WTC11 (cell line): ENCODE data around the gene BNC2. TPM values are rescaled to one million over a fixed set of nuclear protein-coding genes. Genes with fewer than 3 reads are reported as not detected.
"Not testable (repeated sequence)": the region's sequence is repeated elsewhere in the genome, so short reads cannot be mapped to it uniquely, and the experiment has no call there.

ENCODE experiments used
- ATAC-seq: fragments of 200-7000 bp; cut with Tn5 transposase; 2 replicates; pipeline ENCODE4 v1.10.0; 2021; ENCODE audit warnings: mild to moderate bottlenecking, moderate library complexity
- CTCF ChIA-PET: fragments of 300-600 bp; sonication (Branson Sonifier 250); formaldehyde crosslinking; loops from one replicate; lab custom pipeline; 2021; ENCODE audit warnings: antibody characterized with exemption; lab: Charles Lee
- POLR2A ChIA-PET: fragments of 350-600 bp; sonication (Branson Sonifier 250); formaldehyde crosslinking; loops from one replicate; lab custom pipeline; 2021; ENCODE audit warnings: antibody characterized with exemption; lab: Charles Lee
- DNase-seq: peaks from one replicate; pipeline ENCODE4 v3.0.0; 2021; ENCODE audit warnings: low spot score
- H3K27ac Mint-ChIP-seq: 2 replicates; pipeline ENCODE4 v1.8.0; 2021; ENCODE audit warnings: mixed read lengths
- H3K27me3 Mint-ChIP-seq: 2 replicates; pipeline ENCODE4 v1.8.0; 2021; ENCODE audit warnings: low read depth, mild to moderate bottlenecking, moderate library complexity, mixed read lengths
- H3K36me3 Mint-ChIP-seq: 2 replicates; pipeline ENCODE4 v1.8.0; 2021; ENCODE audit warnings: mixed read lengths
- H3K4me1 Mint-ChIP-seq: 2 replicates; pipeline ENCODE4 v1.8.0; 2022; ENCODE audit warnings: mixed read lengths
- H3K4me3 Mint-ChIP-seq: 2 replicates; pipeline ENCODE4 v1.8.0; 2021; ENCODE audit warnings: mild to moderate bottlenecking, moderate library complexity, mixed read lengths
- H3K9me3 Mint-ChIP-seq: 2 replicates; pipeline ENCODE4 v1.8.0; 2021; ENCODE audit warnings: mixed read lengths
- EMX1 ChIP-seq: fragments of 250-450 bp; sonication (Bioruptor Pico); IDR thresholded peaks from 2 replicates; pipeline ENCODE4 v1.8.0; 2021; ENCODE audit warnings: mild to moderate bottlenecking
- IRF2 ChIP-seq: sonication (generic); formaldehyde crosslinking; IDR thresholded peaks from 2 replicates; pipeline ENCODE4 v1.8.0; 2022; ENCODE audit warnings: low read depth, missing genetic modification reagents, borderline replicate concordance
- MYBL2 ChIP-seq: sonication (generic); formaldehyde crosslinking; IDR thresholded peaks from 2 replicates; pipeline ENCODE4 v1.8.1; 2023; ENCODE audit warnings: mild to moderate bottlenecking, moderate library complexity, missing genetic modification reagents
- NFYB ChIP-seq: sonication (generic); formaldehyde crosslinking; conservative IDR thresholded peaks from 2 replicates; pipeline ENCODE4 v1.8.0; 2022; ENCODE audit warnings: low read depth, missing genetic modification reagents
- TEAD4 ChIP-seq: sonication (generic); formaldehyde crosslinking; IDR thresholded peaks from 2 replicates; pipeline ENCODE4 v1.8.0; 2022; ENCODE audit warnings: mild to moderate bottlenecking, missing genetic modification reagents
- TP53 ChIP-seq: sonication (generic); formaldehyde crosslinking; IDR thresholded peaks from 2 replicates; pipeline ENCODE4 v1.8.1; 2023; ENCODE audit warnings: mild to moderate bottlenecking, missing genetic modification reagents
- ZNF263 ChIP-seq: sonication (generic); formaldehyde crosslinking; IDR thresholded peaks from 2 replicates; pipeline ENCODE4 v1.8.1; 2022; ENCODE audit warnings: low read depth, mild to moderate bottlenecking, moderate library complexity, missing genetic modification reagents
- ZNF416 ChIP-seq: fragments of 250-450 bp; sonication (Bioruptor Pico); IDR thresholded peaks from 2 replicates; pipeline ENCODE4 v1.9.0; 2021; ENCODE audit warnings: mild to moderate bottlenecking, inconsistent platforms
- total RNA-seq: library from RNA; stranded (reverse); gene quantifications from 3 replicates; pipeline ENCODE4 v1.2.3, GENCODE V29; 2021
- TF ChIP-seq, protein P1 (sequence below): sonication (generic); formaldehyde crosslinking; IDR thresholded peaks from 2 replicates; pipeline ENCODE4 v1.8.1; 2022; ENCODE audit warnings: low read depth, mild to moderate bottlenecking, moderate library complexity, missing genetic modification reagents, borderline replicate concordance
- TF ChIP-seq, protein P2 (sequence below): sonication (generic); formaldehyde crosslinking; IDR thresholded peaks from 2 replicates; pipeline ENCODE4 v1.8.1; 2023; ENCODE audit warnings: mild to moderate bottlenecking, missing genetic modification reagents, moderate library complexity
- TF ChIP-seq, protein P3 (sequence below): fragments of 200-600 bp; IDR thresholded peaks from 2 replicates; pipeline ENCODE4 v1.8.0; 2022; ENCODE audit warnings: antibody characterized with exemption
- TF ChIP-seq, protein P4 (sequence below): sonication (generic); formaldehyde crosslinking; IDR thresholded peaks from 2 replicates; pipeline ENCODE4 v1.8.0; 2023; ENCODE audit warnings: missing genetic modification reagents
- TF ChIP-seq, protein P5 (sequence below): fragments of 250-450 bp; sonication (Bioruptor Pico); IDR thresholded peaks from 2 replicates; pipeline ENCODE4 v2.1.2; 2022; ENCODE audit warnings: mild to moderate bottlenecking, moderate library complexity
- TF ChIP-seq, protein P6 (sequence below): sonication (generic); formaldehyde crosslinking; IDR thresholded peaks from 2 replicates; pipeline ENCODE4 v1.8.0; 2022; ENCODE audit warnings: missing genetic modification reagents

BNC2 gene
- total RNA-seq, 1 experiment from 2014 or later: 33.3 TPM

DNA sequence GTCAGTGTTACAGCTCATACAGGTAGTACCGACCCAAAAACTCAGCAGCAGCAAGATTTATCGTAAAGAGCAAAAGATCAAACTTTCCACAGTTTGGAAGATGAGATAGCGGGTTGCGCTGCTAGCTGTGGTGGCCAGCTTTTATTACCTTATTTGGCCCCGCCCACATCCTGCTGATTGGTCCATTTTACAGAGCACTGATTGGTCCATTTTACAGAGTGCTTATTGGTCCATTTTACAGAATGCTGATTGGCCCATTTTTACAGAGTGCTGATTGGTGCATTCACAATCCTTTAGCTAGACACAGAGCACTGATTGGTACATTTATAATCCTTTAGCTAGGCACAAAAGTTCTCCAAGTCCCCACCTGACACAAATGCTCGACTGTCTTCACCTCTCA, 12.0 kb upstream of the BNC2 start:
- H3K4me1 Mint-ChIP-seq, DNase-seq, H3K4me3 Mint-ChIP-seq, POLR2A ChIA-PET, H3K27ac Mint-ChIP-seq, H3K27me3 Mint-ChIP-seq, ATAC-seq, CTCF ChIA-PET: not testable (repeated sequence)
- H3K36me3 Mint-ChIP-seq: peaks cover 15% of the 10 kb centered on the region
- 0 out of 2 replicates have a peak, but pooled peaks have one; percentile 28 for TF ChIP-seq NFYB (CRISPR knock-in tag)
- H3K9me3 Mint-ChIP-seq: peaks cover 29% of the 10 kb centered on the region

DNA sequence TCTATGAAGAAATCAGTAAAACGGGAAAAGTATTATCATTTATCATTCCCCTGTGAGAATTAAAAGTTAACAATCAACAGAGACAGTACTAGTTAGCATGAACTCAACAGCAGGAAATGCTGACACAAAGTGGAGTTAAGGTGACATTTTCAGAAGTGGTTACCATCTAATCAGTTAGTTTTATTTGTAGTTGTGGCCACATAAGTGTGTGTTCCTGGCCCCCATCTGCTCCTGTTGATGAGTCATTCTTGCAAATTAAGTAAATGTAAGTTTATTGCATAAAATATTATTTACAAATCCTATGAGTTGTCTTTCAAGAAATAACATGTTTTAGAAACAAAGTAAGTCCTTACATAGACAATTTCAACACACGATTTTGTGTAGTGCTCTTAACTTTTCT, 8.9 kb upstream of the BNC2 start:
- peaks cover 22% of the 10 kb centered on the region for H3K36me3 Mint-ChIP-seq
- H3K27ac Mint-ChIP-seq: no peak overlapping the region
- H3K9me3 Mint-ChIP-seq: peaks cover 40% of the 10 kb centered on the region
- TF ChIP-seq TP53 (CRISPR knock-in tag): no peak
- TF ChIP-seq, protein P1, sequence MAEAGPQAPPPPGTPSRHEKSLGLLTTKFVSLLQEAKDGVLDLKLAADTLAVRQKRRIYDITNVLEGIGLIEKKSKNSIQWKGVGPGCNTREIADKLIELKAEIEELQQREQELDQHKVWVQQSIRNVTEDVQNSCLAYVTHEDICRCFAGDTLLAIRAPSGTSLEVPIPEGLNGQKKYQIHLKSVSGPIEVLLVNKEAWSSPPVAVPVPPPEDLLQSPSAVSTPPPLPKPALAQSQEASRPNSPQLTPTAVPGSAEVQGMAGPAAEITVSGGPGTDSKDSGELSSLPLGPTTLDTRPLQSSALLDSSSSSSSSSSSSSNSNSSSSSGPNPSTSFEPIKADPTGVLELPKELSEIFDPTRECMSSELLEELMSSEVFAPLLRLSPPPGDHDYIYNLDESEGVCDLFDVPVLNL (CRISPR knock-in tag): no peak
- TF ChIP-seq, protein P2, sequence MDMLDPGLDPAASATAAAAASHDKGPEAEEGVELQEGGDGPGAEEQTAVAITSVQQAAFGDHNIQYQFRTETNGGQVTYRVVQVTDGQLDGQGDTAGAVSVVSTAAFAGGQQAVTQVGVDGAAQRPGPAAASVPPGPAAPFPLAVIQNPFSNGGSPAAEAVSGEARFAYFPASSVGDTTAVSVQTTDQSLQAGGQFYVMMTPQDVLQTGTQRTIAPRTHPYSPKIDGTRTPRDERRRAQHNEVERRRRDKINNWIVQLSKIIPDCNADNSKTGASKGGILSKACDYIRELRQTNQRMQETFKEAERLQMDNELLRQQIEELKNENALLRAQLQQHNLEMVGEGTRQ (CRISPR knock-in tag): no peak
- TF ChIP-seq, protein P3, sequence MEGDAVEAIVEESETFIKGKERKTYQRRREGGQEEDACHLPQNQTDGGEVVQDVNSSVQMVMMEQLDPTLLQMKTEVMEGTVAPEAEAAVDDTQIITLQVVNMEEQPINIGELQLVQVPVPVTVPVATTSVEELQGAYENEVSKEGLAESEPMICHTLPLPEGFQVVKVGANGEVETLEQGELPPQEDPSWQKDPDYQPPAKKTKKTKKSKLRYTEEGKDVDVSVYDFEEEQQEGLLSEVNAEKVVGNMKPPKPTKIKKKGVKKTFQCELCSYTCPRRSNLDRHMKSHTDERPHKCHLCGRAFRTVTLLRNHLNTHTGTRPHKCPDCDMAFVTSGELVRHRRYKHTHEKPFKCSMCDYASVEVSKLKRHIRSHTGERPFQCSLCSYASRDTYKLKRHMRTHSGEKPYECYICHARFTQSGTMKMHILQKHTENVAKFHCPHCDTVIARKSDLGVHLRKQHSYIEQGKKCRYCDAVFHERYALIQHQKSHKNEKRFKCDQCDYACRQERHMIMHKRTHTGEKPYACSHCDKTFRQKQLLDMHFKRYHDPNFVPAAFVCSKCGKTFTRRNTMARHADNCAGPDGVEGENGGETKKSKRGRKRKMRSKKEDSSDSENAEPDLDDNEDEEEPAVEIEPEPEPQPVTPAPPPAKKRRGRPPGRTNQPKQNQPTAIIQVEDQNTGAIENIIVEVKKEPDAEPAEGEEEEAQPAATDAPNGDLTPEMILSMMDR: no peak
- no peak for TF ChIP-seq EMX1 (CRISPR knock-in tag)
- no peak for TF ChIP-seq ZNF263 (CRISPR knock-in tag)
- TF ChIP-seq, all 79 proteins: peak for 0
- ChIA-PET CTCF (no interaction called here), POLR2A (no interaction called here)
- DNase-seq (no peak), ATAC-seq (no peak)
- Mint-ChIP-seq H3K4me3 (no peak overlapping the region), H3K27me3 (no peaks in the 10 kb centered on the region), H3K4me1 (no peaks in the 10 kb centered on the region; the same call in 1 of the 2 replicates)

DNA sequence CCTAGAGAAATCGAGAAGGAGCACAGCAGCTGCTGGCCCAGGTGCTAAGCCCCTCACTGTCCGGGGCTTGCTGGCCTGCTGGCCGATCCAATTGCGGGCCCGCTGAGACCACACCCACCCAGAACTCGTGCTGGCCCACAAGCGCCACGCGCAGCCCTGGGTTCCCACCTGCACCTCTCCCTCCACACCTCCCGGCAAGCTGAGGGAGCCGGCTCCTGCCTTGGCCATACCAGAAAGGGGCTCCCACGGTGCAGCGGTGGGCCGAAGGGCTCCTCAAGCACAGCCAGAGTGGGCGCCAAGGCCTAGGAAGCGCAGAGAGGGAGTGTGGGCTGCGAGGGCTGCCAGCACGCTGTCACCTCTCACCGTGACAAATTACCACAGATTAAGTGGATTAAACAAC, 6.8 kb upstream of the BNC2 start:
- H3K27me3 Mint-ChIP-seq: no peaks in the 10 kb centered on the region
- H3K36me3 Mint-ChIP-seq: peaks cover 10% of the 10 kb centered on the region
- ChIA-PET POLR2A (interaction anchor here (0.6 kb wide), 1 partner anchor 167 kb away, joined by 3 read pairs; no protein-coding TSS in a partner anchor), CTCF (no interaction called here)
- H3K9me3 Mint-ChIP-seq: peaks cover 28% of the 10 kb centered on the region
- H3K4me1 Mint-ChIP-seq: peaks cover 19% of the 10 kb centered on the region
- TF ChIP-seq EMX1 (CRISPR knock-in tag): no peak
- TF ChIP-seq, protein P4, sequence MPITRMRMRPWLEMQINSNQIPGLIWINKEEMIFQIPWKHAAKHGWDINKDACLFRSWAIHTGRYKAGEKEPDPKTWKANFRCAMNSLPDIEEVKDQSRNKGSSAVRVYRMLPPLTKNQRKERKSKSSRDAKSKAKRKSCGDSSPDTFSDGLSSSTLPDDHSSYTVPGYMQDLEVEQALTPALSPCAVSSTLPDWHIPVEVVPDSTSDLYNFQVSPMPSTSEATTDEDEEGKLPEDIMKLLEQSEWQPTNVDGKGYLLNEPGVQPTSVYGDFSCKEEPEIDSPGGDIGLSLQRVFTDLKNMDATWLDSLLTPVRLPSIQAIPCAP: no peak
- no peak for TF ChIP-seq ZNF416 (CRISPR knock-in tag)
- TF ChIP-seq, protein P5, sequence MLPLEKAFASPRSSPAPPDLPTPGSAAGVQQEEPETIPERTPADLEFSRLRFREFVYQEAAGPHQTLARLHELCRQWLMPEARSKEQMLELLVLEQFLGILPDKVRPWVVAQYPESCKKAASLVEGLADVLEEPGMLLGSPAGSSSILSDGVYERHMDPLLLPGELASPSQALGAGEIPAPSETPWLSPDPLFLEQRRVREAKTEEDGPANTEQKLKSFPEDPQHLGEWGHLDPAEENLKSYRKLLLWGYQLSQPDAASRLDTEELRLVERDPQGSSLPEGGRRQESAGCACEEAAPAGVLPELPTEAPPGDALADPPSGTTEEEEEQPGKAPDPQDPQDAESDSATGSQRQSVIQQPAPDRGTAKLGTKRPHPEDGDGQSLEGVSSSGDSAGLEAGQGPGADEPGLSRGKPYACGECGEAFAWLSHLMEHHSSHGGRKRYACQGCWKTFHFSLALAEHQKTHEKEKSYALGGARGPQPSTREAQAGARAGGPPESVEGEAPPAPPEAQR (CRISPR knock-in tag): no peak
- TF ChIP-seq, protein P6, sequence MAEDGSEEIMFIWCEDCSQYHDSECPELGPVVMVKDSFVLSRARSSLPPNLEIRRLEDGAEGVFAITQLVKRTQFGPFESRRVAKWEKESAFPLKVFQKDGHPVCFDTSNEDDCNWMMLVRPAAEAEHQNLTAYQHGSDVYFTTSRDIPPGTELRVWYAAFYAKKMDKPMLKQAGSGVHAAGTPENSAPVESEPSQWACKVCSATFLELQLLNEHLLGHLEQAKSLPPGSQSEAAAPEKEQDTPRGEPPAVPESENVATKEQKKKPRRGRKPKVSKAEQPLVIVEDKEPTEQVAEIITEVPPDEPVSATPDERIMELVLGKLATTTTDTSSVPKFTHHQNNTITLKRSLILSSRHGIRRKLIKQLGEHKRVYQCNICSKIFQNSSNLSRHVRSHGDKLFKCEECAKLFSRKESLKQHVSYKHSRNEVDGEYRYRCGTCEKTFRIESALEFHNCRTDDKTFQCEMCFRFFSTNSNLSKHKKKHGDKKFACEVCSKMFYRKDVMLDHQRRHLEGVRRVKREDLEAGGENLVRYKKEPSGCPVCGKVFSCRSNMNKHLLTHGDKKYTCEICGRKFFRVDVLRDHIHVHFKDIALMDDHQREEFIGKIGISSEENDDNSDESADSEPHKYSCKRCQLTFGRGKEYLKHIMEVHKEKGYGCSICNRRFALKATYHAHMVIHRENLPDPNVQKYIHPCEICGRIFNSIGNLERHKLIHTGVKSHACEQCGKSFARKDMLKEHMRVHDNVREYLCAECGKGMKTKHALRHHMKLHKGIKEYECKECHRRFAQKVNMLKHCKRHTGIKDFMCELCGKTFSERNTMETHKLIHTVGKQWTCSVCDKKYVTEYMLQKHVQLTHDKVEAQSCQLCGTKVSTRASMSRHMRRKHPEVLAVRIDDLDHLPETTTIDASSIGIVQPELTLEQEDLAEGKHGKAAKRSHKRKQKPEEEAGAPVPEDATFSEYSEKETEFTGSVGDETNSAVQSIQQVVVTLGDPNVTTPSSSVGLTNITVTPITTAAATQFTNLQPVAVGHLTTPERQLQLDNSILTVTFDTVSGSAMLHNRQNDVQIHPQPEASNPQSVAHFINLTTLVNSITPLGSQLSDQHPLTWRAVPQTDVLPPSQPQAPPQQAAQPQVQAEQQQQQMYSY (CRISPR knock-in tag): no peak
- TF ChIP-seq MYBL2 (CRISPR knock-in tag): no peak
- no peak for TF ChIP-seq TEAD4 (CRISPR knock-in tag)
- TF ChIP-seq IRF2 (CRISPR knock-in tag): no peak
- no peak overlapping the region for H3K4me3 Mint-ChIP-seq
- H3K27ac Mint-ChIP-seq: no peak overlapping the region
- ATAC-seq: no peak
- no peak for DNase-seq
